Fibroblast of upper back skin (primary cell): ENCODE results near the gene AGBL2.

Source experiments
- DNase-seq: peaks from one replicate; pipeline ENCODE4 v3.0.0-alpha.2; 2013

Gene AGBL2

DNA sequence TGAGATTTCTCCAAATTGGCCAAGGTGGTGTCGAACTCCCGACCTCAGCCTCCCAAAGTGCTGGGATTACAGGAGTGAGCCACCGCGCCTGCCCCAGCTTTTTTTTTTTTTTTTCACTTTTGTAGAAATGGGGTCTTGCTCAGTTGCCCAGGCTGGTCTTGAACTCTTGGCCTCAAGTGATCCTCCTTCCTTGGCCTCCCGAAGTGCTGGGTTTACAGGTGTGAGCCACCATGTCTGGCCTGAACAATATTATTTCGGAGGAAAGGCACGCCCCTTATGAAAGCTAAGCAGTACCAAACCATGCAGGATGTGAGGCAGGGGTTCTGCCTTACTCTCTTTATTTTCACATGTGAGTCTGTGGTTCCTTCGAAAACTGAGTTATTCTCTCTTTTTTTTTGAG, 88.9 kb downstream of the AGBL2 start:
- DNase-seq: no peak

- no peak for DNase-seq
Measured at GRCh38 chr11:47620836-47621378, 94.3 kb downstream of the AGBL2 start.

DNA sequence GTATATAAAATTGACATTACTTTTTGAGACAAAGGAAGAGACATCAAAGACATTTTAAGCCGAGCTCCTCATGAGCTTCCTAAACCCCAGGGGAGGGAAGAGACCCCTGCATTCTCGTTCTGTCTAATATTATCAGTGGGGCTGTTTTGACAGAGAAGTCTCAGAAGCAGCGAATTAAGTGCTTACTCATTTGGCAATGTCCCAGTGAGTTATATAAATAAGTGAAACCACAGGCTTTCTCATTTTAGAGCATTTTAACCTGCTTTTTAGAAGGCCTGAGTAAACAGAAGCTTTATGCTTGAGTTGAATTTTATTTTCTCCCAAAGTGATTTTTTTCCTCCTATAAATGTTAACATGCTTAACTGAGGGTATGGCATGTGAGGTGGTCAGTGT, 97.8 kb downstream of the AGBL2 start:
- peak; percentile 36 for DNase-seq

GRCh38 chr11:47616726-47617416, 98.3 kb downstream of the AGBL2 start:
- DNase-seq: peak; percentile 74

DNA sequence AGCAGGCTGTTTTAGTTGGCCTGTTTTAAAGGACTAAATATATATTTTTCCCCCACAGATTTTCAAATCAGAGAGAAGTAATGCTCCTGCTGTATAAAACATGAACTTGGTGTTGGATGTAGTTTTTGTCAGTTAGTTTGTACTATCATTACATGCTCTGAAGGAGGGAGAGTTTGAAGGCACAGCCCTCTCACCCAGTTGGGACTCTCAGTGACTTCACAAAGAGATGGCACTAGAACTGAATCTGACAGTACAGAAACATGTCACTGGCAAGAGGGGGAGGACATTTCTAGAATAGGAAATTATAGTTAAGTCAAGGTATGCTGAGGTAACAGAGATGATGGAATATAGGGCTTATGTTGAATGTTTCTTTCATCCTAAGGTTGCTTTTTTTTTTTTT, 99.9 kb downstream of the AGBL2 start:
- no peak for DNase-seq

GRCh38 chr11:47611348-47611794, 103.8 kb downstream of the AGBL2 start:
- no peak for DNase-seq

DNA sequence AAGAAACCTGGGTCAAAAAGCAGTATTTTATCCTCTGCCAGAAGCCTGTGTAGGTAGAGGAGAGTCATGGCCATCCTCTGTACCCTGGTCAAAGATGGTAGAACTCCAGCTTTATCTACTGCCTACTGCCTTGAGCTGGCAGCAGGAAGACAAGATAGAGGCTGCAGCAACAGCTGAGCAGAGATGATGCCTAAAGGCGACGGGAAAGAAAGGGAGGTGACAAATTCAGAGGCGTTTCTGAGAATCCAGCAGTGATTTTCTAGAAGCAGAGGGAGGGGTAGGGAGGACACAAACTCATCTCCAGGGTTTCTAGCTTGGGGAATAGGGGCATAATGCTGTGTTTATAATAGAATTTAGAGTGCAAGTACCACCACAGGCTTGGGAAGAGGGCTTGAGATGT, 105.5 kb downstream of the AGBL2 start:
- DNase-seq: no peak
